Measurements from ENCODE around the gene FBXO4.
"Not testable (repeated sequence)": the region's sequence is repeated elsewhere in the genome, so short reads cannot be mapped to it uniquely, and the experiment has no call there.

FBXO4 gene

GRCh38 chr5:41924526-41924871, 582 bp upstream of the FBXO4 start:
- no peak for DNase-seq

DNA sequence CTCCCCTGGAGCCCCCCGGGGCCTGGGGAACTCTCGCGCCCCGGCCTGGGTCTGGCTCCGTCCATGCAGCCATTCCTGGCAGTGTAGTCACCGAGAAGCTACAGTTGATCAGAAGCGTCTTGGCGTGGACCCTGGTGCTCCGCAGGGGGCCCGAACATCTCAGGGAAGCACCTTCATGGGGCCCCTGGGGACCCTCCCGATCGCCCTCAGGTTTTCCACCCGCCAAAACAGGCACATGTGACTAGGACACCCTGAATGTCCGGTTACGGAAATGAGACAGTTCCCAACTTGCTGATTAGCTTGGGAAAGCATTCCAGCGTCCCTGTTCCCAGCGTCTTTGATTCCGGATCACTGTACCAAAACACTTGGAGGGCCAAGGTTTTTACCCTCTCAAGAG, 472 bp downstream of the FBXO4 start:
- peak; percentile 25 for DNase-seq

DNA sequence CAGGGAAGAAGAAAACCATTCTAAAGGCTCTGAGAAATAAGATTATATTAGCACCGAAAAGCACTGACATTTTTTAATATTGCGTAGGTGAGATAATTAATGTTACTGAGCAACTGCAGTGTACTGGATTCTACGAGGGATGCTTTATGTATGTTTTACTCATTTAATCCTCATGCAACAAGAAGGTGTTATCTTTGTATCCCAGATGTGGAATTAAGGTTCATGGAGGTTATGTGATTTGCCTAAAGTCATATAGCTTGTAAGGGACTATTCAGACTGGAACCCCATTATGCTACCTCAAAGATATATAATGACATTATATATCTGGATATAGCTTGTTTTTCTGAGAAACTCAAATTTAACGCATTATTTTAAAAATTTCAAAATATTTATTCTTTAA, 2.5 kb downstream of the FBXO4 start:
- DNase-seq, result no peak

GRCh38 chr5:41929035-41929434, 4.0 kb downstream of the FBXO4 start:
- DNase-seq, result no peak

DNA sequence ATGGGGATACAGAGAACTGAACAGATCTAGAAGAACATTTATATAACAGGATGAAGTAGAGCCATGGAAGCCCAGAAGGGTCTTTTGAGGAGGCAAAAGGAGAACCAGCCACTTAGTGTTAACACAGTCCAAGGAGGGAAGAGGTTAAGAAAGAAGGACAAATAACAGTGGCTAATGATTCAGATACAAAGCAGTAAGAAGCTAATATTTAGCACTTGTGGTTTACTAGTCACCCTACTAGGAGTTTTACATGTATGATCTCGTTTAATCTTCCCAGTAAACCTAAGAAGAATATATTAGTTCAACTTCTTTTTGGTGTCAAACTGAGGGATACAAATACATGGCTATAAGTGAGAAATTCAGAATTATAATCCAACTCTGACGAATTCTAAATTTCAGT, 7.7 kb downstream of the FBXO4 start:
- no peak for DNase-seq

GRCh38 chr5:41935544-41935943, 10.5 kb downstream of the FBXO4 start:
- no peak for DNase-seq

DNA sequence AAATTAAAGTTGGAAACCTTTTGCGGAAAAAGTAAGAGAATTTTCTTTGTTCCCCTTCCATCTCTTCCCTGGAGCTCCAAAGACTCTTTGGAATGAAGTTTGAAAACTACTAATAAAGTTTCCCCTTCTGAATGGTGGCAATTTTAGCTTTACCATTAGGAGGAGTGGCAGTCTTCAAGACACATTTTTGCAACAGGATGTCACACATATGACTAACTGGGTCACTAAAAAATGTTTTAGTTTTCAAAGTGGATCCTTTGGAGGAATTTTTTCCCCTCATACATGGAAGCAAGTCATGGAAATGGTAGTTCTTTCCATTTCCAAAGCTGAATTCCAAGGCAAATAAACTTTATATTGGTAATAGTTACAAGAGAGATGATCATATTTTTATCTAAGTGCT, 15.6 kb downstream of the FBXO4 start:
- no peak for DNase-seq

- not testable (repeated sequence) for DNase-seq
Observed at GRCh38 chr5:41945332-41945955, 20.4 kb downstream of the FBXO4 start.

- no peak for DNase-seq
Observed at GRCh38 chr5:41951224-41951623, 26.1 kb downstream of the FBXO4 start.

- no peak for DNase-seq
Observed at GRCh38 chr5:41954286-41954685, 29.2 kb downstream of the FBXO4 start.

DNA sequence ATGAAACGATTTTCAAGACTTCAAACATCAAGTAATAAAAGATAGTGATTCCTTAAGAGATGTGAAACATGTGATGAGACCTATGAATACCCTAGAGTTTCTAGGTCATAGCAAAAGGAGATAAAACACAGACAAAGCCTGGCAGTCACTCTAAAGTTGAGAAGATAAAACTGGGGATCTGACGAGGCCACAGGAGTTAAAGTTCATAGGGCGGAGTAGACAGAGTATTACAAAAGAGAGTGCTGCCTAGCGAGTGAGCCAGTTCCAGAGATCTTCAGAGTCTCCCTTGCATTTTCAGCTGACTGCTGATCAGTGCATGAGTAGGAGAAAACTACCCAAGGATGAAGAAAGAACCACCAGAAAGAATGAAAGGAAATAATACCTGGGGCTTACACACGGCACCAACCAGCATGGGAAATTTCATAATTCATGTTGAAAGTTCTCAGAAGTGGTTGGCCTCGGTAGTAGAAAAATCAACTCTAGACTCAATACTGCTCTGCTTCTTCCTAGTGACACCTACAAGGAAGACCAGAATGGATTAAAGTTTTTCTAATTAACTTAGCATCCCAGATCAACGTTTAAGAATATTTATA, 30.4 kb downstream of the FBXO4 start:
- no peak for DNase-seq

GRCh38 chr5:41956943-41957342, 31.9 kb downstream of the FBXO4 start:
- DNase-seq, result no peak

GRCh38 chr5:41960481-41960880, 35.4 kb downstream of the FBXO4 start:
- no peak for DNase-seq

- DNase-seq, result no peak
Observed at GRCh38 chr5:41961736-41962135, 36.7 kb downstream of the FBXO4 start.

GRCh38 chr5:41962491-41962890, 37.4 kb downstream of the FBXO4 start:
- DNase-seq, result no peak

DNA sequence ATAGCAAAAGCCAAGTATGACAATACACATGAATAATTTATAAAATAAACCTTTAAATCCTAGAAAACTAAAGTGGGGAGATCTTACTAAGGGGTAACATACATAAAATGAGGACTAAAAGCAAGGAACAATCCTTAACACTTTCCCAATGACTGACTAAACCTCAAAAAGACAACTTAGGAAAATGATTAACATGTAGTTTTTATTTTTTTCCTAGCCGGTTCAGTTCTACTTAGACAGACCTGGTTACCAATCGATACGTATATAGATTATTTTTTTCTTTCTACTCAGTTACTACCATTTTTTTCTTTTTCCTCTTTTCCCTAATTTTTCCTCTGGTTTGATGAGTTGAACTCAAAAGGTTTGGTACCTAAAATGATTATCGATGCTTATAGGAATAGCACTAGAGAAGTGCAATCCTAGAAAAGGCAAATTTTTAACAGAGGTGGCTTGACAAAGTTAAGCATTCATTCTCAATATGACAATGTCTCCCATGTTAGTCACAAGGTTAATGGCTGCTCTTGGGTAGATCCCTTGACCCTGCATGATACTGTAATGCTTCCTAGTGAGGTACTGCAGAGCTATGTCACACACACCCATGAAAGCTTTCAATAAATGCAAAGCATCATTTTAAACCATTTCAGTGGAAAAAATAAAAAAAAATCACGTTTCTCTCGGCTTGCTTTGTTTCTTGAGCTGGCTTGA, 41.5 kb downstream of the FBXO4 start:
- DNase-seq, result no peak

GRCh38 chr5:41967401-41967800, 42.3 kb downstream of the FBXO4 start:
- no peak for DNase-seq

GRCh38 chr5:41968153-41968723, 43.2 kb downstream of the FBXO4 start:
- no peak for DNase-seq

- DNase-seq, result no peak
Observed at GRCh38 chr5:41973087-41973486, 48.0 kb downstream of the FBXO4 start.

- DNase-seq, result no peak
Observed at GRCh38 chr5:41973887-41974286, 48.8 kb downstream of the FBXO4 start.

DNA sequence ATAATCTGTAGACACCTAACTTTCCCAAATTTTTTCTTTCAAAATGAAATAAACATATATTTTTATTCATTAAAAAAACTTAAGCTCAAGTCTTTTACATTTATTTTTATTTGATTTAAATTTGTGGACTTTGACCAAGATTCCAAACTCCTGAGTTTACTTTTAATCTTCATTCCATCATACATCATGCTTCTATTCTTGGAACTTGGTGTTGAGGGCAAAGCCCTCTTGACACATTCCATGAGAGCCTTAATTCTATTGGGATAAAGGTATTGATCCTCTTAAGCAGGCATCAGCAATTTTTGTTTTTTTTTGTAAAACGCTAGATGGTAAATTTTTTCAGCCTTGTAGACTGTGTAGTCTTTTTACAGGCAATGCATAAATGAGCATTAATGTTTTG, 53.6 kb downstream of the FBXO4 start:
- no peak for DNase-seq

- DNase-seq, result no peak
Observed at GRCh38 chr5:41980396-41980795, 55.3 kb downstream of the FBXO4 start.

DNA sequence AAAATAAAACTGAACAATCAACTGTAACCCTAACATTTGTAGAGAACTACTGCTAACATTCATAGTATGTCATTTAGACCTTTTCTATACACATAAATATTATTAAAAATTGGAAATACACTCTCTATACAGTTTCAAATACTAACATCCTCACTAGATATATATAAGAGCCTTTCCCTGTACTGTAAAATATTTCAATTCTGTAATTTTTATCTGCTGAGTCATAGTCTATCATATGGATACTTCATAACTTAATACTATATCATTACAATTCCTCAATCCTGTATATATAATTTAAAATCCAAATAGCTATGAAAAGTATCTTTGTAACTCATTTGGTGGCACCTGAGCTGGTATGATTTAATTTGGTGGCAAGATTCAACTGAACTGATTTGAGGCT, 55.8 kb downstream of the FBXO4 start:
- DNase-seq, result no peak

DNA sequence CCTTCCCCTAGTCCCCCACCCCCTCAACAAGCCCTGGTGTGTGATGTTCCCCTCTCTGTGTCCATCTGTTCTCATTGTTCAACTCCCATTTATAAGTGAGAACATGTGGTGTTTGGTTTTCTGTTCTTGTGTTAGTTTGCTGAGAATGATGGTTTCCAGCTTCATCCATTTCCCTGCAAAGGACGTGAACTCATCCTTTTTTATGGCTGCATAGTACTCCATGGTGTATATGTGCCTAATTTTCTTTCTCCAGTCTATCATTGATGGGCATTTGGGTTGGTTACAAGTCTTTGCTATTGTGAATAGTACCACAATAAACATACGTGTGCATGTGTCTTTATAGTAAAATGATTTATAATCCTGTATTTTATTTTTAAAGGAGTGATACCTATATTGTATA, 57.8 kb downstream of the FBXO4 start:
- DNase-seq, result not testable (repeated sequence)

Measured in stimulated activated CD4-positive, alpha-beta T cell treated with anti-CD3 and anti-CD28 coated beads, Interleukin-4, amount 100 ng/mL, for 24 hours (primary cell).